Loucy (cell line): ENCODE data around the gene DDX10.
A peak's percentile ranks its signal among the peaks of the same experiment; 100 is the strongest.

Experiments
- H2AFZ ChIP-seq: fragments of 200-600 bp; sonication (generic); 2 replicates; pipeline ENCODE4 v1.6.0; 2016; ENCODE audit warnings: antibody characterized with exemption, mild to moderate bottlenecking, low read length, moderate library complexity
- H3F3A ChIP-seq: fragments of 200-600 bp; 2 replicates; pipeline ENCODE4 v1.6.0; 2016; ENCODE audit warnings: antibody characterized with exemption, low read depth, mild to moderate bottlenecking
- H3K27me3 ChIP-seq: fragments of 200-600 bp; sonication (generic); 2 replicates; pipeline ENCODE4 v1.6.1; 2014; ENCODE audit warnings: low read length, mild to moderate bottlenecking; ENCODE audit not compliant: insufficient read depth, poor library complexity, severe bottlenecking
- H3K36me3 ChIP-seq: fragments of 200-600 bp; sonication (generic); 2 replicates; pipeline ENCODE4 v1.6.1; 2016; ENCODE audit warnings: low read length; ENCODE audit not compliant: insufficient read depth
- H3K4me1 ChIP-seq: fragments of 200-600 bp; sonication (generic); 2 replicates; pipeline ENCODE4 v1.5.1; 2014; ENCODE audit warnings: low read length, mild to moderate bottlenecking; ENCODE audit not compliant: insufficient read depth, poor library complexity, severe bottlenecking
- H3K4me2 ChIP-seq: fragments of 200-600 bp; sonication (generic); 2 replicates; pipeline ENCODE4 v1.6.0; 2014; ENCODE audit warnings: antibody characterized with exemption, low read length, low read depth, mild to moderate bottlenecking; ENCODE audit not compliant: poor library complexity, severe bottlenecking
- H3K4me3 ChIP-seq: fragments of 200-600 bp; sonication (generic); 2 replicates; pipeline ENCODE4 v1.5.1; 2014; ENCODE audit warnings: low read length, mild to moderate bottlenecking, mixed read lengths; ENCODE audit not compliant: poor library complexity, severe bottlenecking
- H3K79me2 ChIP-seq: fragments of 200-600 bp; sonication (generic); 2 replicates; pipeline ENCODE4 v1.6.1; 2014; ENCODE audit warnings: low read length; ENCODE audit not compliant: insufficient read depth
- H3K9ac ChIP-seq: fragments of 200-600 bp; sonication (generic); 2 replicates; pipeline ENCODE4 v1.6.0; 2014; ENCODE audit warnings: mild to moderate bottlenecking, low read depth, low read length, moderate library complexity; ENCODE audit not compliant: poor library complexity, severe bottlenecking
- H3K9me2 ChIP-seq: fragments of 200-600 bp; sonication (generic); replicated peaks from 2 replicates; pipeline ENCODE4 v1.6.1; 2016; ENCODE audit warnings: low read depth, low read length, mixed read lengths
- H3K9me3 ChIP-seq: fragments of 200-600 bp; sonication (generic); 2 replicates; pipeline ENCODE4 v1.6.1; 2014; ENCODE audit warnings: mild to moderate bottlenecking, antibody characterized with exemption, low read length, low read depth; ENCODE audit not compliant: insufficient read depth
- H4K20me1 ChIP-seq: fragments of 200-600 bp; sonication (generic); 2 replicates; pipeline ENCODE4 v1.6.0; 2014; ENCODE audit warnings: antibody characterized with exemption, low read length, mild to moderate bottlenecking; ENCODE audit not compliant: insufficient read depth, poor library complexity, severe bottlenecking
- CTCF ChIP-seq: fragments of 200-600 bp; sonication (generic); conservative IDR thresholded peaks from 2 replicates; pipeline ENCODE4 v1.5.1; 2014; ENCODE audit warnings: mild to moderate bottlenecking, antibody characterized with exemption, low read length
- EZH2phosphoT487 ChIP-seq: fragments of 200-600 bp; IDR thresholded peaks from 2 replicates; pipeline ENCODE4 v1.6.1; 2018; ENCODE audit warnings: antibody characterized with exemption, mild to moderate bottlenecking, moderate library complexity, borderline replicate concordance

Gene DDX10

GRCh38 chr11:108886005-108886659, 221.3 kb downstream of the DDX10 start:
- peaks cover 53% of the 10 kb centered on the region for H3K4me1 ChIP-seq
- peaks cover 6% of the 10 kb centered on the region for H4K20me1 ChIP-seq
- no peaks in the 10 kb centered on the region for H3K9me3 ChIP-seq
- TF ChIP-seq EZH2phosphoT487, result no peak
- no peak for TF ChIP-seq CTCF
- H3K79me2 ChIP-seq, result no peaks in the 10 kb centered on the region
- H3K9ac ChIP-seq, result no peak overlapping the region
- H2AFZ ChIP-seq, result no peak overlapping the region
- H3K27me3 ChIP-seq, result no peaks in the 10 kb centered on the region
- no peaks in the 10 kb centered on the region for H3K9me2 ChIP-seq
- no peaks in the 10 kb centered on the region for H3K36me3 ChIP-seq
- no peak overlapping the region for H3K4me3 ChIP-seq
- peaks cover 5% of the 10 kb centered on the region; the same call in 1 of the 2 replicates for H3F3A ChIP-seq
- H3K4me2 ChIP-seq, result peak overlapping the region; percentile 71

GRCh38 chr11:108886660-108887009, 221.8 kb downstream of the DDX10 start:
- Histone ChIP-seq H3K9me3 (no peaks in the 10 kb centered on the region), H3K79me2 (no peaks in the 10 kb centered on the region), H4K20me1 (peaks cover 6% of the 10 kb centered on the region), H3K4me1 (peaks cover 53% of the 10 kb centered on the region), H3K9ac (no peak overlapping the region), H3K9me2 (no peaks in the 10 kb centered on the region), H2AFZ (no peak overlapping the region), H3K4me2 (peak overlapping the region; percentile 71), H3F3A (peaks cover 5% of the 10 kb centered on the region; the same call in 1 of the 2 replicates), H3K36me3 (no peaks in the 10 kb centered on the region), H3K4me3 (no peak overlapping the region), H3K27me3 (no peaks in the 10 kb centered on the region)
- TF ChIP-seq CTCF (no peak), EZH2phosphoT487 (no peak)

GRCh38 chr11:108887436-108888238, 222.8 kb downstream of the DDX10 start:
- Histone ChIP-seq H3K36me3 (no peaks in the 10 kb centered on the region), H3K4me1 (peaks cover 52% of the 10 kb centered on the region), H3K79me2 (no peaks in the 10 kb centered on the region), H3K27me3 (no peaks in the 10 kb centered on the region), H3K4me3 (peak overlapping the region; percentile 24), H2AFZ (no peak overlapping the region), H3K9me2 (no peaks in the 10 kb centered on the region), H3K4me2 (peak overlapping the region; percentile 71), H3K9me3 (no peaks in the 10 kb centered on the region), H4K20me1 (peaks cover 6% of the 10 kb centered on the region), H3F3A (peaks cover 5% of the 10 kb centered on the region; the same call in 1 of the 2 replicates), H3K9ac (no peak overlapping the region)
- TF ChIP-seq CTCF (no peak), EZH2phosphoT487 (no peak)
